ENCODE data around the gene SLC38A3.

The SLC38A3 gene

GRCh38 chr3:50204804-50205412 is at the start of gene SLC38A3:
Gene SLC38A3 (plus strand): TSS chr3:50205271. CDS start chr3:50214200, 8,929 bp downstream.
- H3K4me3 ChIP-seq (ENCODE audit: low read depth, low read length) = peak within 1 kb of the TSS; percentile 66
- H2AFZ ChIP-seq (ENCODE audit: low read length, unreplicated experiment) = no peak within 1 kb of the TSS
- no peaks in the 10 kb centered on the region for H3K79me2 ChIP-seq (ENCODE audit: control insufficient read depth, insufficient read depth, low read length, unreplicated experiment)
- peaks cover 34% of the 10 kb centered on the region for H3K27me3 ChIP-seq (ENCODE audit: insufficient read depth, low read length)
- H3K27ac ChIP-seq (ENCODE audit: low read depth, low read length) = no peak within 1 kb of the TSS
- no peaks in the 10 kb centered on the region for H3K36me3 ChIP-seq (ENCODE audit: insufficient read depth, low read length)
- H3K4me1 ChIP-seq (ENCODE audit: control insufficient read depth, insufficient read depth, low read length, unreplicated experiment) = peaks cover 3% of the 10 kb centered on the region

DNA sequence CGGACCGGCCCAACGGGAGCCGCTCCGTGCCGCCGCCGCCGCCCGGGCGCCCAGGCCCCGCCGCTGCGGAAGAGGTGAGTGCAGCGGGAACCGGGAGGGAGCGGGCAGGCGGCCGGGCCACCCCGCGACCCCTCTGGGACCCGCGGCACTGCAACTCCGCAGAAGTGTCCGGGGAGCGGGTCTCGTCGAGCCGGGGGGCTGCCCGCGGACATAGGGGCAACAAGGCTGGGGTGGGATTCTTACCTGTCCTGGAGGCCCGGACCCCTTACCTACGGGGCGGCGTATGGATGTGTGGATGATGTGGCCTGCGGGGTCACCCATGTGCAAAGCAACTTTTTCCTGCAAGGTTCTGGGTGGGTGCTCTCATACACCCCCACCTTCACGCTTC is 49.6 kb upstream of the SLC38A3 start:
- H3K4me1 ChIP-seq (ENCODE audit: control insufficient read depth, insufficient read depth, low read length, unreplicated experiment) = peaks cover 40% of the 10 kb centered on the region
- no peak overlapping the region for H2AFZ ChIP-seq (ENCODE audit: low read length, unreplicated experiment)
- H3K79me2 ChIP-seq (ENCODE audit: control insufficient read depth, insufficient read depth, low read length, unreplicated experiment) = peaks cover 19% of the 10 kb centered on the region
- peak overlapping the region; percentile 79 for H3K4me3 ChIP-seq (ENCODE audit: low read depth, low read length)
- no peaks in the 10 kb centered on the region for H3K27me3 ChIP-seq (ENCODE audit: insufficient read depth, low read length)
- H3K27ac ChIP-seq (ENCODE audit: low read depth, low read length) = no peak overlapping the region
- no peaks in the 10 kb centered on the region for H3K36me3 ChIP-seq (ENCODE audit: insufficient read depth, low read length)

GRCh38 chr3:50155891-50156290 is 49.2 kb upstream of the SLC38A3 start:
- no peaks in the 10 kb centered on the region for H3K27me3 ChIP-seq (ENCODE audit: insufficient read depth, low read length)
- no peak overlapping the region for H3K27ac ChIP-seq (ENCODE audit: low read depth, low read length)
- H2AFZ ChIP-seq (ENCODE audit: low read length, unreplicated experiment) = no peak overlapping the region
- peak overlapping the region; percentile 79 for H3K4me3 ChIP-seq (ENCODE audit: low read depth, low read length)
- H3K79me2 ChIP-seq (ENCODE audit: control insufficient read depth, insufficient read depth, low read length, unreplicated experiment) = peaks cover 19% of the 10 kb centered on the region
- no peaks in the 10 kb centered on the region for H3K36me3 ChIP-seq (ENCODE audit: insufficient read depth, low read length)
- H3K4me1 ChIP-seq (ENCODE audit: control insufficient read depth, insufficient read depth, low read length, unreplicated experiment) = peaks cover 44% of the 10 kb centered on the region

DNA sequence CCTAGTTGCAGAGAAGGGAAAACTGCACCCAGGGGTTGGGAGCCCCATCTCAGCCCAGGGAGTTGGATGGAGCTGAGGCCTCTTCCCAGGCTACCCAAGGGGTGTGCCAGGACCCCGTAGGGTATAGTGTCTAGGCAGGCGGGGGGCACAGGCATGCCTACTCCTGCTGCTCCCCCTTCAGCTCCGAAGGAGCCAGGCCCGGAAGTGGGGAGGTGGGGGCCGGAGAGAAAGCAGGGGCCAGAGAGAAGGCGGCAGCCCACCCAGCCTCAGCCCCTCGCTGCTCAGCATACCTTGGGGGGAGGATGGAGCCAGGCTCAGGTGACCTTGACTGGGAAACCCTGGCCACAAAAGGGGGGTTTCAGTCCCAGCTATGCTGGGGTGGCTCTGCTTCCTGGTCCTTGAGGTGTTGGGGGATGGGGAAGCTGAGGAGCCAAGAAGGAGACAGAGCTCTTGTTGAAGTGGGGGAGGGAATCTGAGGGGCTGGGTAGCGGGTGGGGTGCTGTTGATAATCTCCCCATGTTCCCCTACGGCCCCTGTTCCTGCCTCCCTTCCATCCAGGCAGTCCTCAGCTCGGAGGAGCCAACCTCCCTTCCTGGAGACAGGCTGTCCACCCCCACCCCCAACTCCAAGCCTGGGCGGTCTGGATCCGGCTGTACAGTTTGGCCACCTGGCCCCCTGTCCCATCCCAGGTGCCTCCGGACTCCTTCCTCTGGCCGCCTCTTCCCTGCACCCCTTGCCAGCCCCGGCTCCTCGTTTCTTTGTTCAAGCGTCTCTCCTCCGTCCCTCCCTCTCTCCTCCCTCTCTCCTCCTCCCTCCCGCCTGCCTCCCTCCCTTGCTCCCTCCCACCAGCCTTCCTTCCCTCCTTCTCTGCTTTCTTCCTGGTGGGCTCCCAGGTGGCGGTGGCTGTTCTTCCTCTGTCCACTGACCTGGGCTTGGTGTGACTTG is 48.2 kb upstream of the SLC38A3 start:
- H3K27ac ChIP-seq (ENCODE audit: low read depth, low read length) = no peak overlapping the region
- peaks cover 53% of the 10 kb centered on the region for H3K4me1 ChIP-seq (ENCODE audit: control insufficient read depth, insufficient read depth, low read length, unreplicated experiment)
- no peak overlapping the region for H2AFZ ChIP-seq (ENCODE audit: low read length, unreplicated experiment)
- no peaks in the 10 kb centered on the region for H3K27me3 ChIP-seq (ENCODE audit: insufficient read depth, low read length)
- H3K79me2 ChIP-seq (ENCODE audit: control insufficient read depth, insufficient read depth, low read length, unreplicated experiment) = peaks cover 19% of the 10 kb centered on the region
- peak overlapping the region; percentile 79 for H3K4me3 ChIP-seq (ENCODE audit: low read depth, low read length)
- no peaks in the 10 kb centered on the region for H3K36me3 ChIP-seq (ENCODE audit: insufficient read depth, low read length)

GRCh38 chr3:50157827-50158529 is 47.1 kb upstream of the SLC38A3 start:
- H3K36me3 ChIP-seq (ENCODE audit: insufficient read depth, low read length) = no peaks in the 10 kb centered on the region
- H3K4me1 ChIP-seq (ENCODE audit: control insufficient read depth, insufficient read depth, low read length, unreplicated experiment) = peaks cover 64% of the 10 kb centered on the region
- no peaks in the 10 kb centered on the region for H3K27me3 ChIP-seq (ENCODE audit: insufficient read depth, low read length)
- H3K79me2 ChIP-seq (ENCODE audit: control insufficient read depth, insufficient read depth, low read length, unreplicated experiment) = peaks cover 19% of the 10 kb centered on the region
- no peak overlapping the region for H3K4me3 ChIP-seq (ENCODE audit: low read depth, low read length)
- 0 out of 2 replicates have a peak overlapping the region, but pooled peaks have one; percentile 2 for H3K27ac ChIP-seq (ENCODE audit: low read depth, low read length)
- no peak overlapping the region for H2AFZ ChIP-seq (ENCODE audit: low read length, unreplicated experiment)

- Histone ChIP-seq H3K27me3 (ENCODE audit: insufficient read depth, low read length) (no peaks in the 10 kb centered on the region), H3K4me1 (ENCODE audit: control insufficient read depth, insufficient read depth, low read length, unreplicated experiment) (peaks cover 69% of the 10 kb centered on the region), H3K4me3 (ENCODE audit: low read depth, low read length) (no peak overlapping the region), H2AFZ (ENCODE audit: low read length, unreplicated experiment) (no peak overlapping the region), H3K36me3 (ENCODE audit: insufficient read depth, low read length) (no peaks in the 10 kb centered on the region), H3K27ac (ENCODE audit: low read depth, low read length) (peak overlapping the region; percentile 2; the same call in 1 of the 2 replicates), H3K79me2 (ENCODE audit: control insufficient read depth, insufficient read depth, low read length, unreplicated experiment) (peaks cover 19% of the 10 kb centered on the region)
These were observed 46.4 kb upstream of the SLC38A3 start for GRCh38 chr3:50158530-50159146.

GRCh38 chr3:50160561-50160983 is 44.5 kb upstream of the SLC38A3 start:
- peaks cover 87% of the 10 kb centered on the region for H3K4me1 ChIP-seq (ENCODE audit: control insufficient read depth, insufficient read depth, low read length, unreplicated experiment)
- H3K36me3 ChIP-seq (ENCODE audit: insufficient read depth, low read length) = no peaks in the 10 kb centered on the region
- no peak overlapping the region for H2AFZ ChIP-seq (ENCODE audit: low read length, unreplicated experiment)
- H3K27me3 ChIP-seq (ENCODE audit: insufficient read depth, low read length) = no peaks in the 10 kb centered on the region
- peak overlapping the region; percentile 13; the same call in 1 of the 2 replicates for H3K27ac ChIP-seq (ENCODE audit: low read depth, low read length)
- H3K4me3 ChIP-seq (ENCODE audit: low read depth, low read length) = no peak overlapping the region
- peaks cover 16% of the 10 kb centered on the region for H3K79me2 ChIP-seq (ENCODE audit: control insufficient read depth, insufficient read depth, low read length, unreplicated experiment)

- Histone ChIP-seq H3K36me3 (ENCODE audit: insufficient read depth, low read length) (no peaks in the 10 kb centered on the region), H3K27ac (ENCODE audit: low read depth, low read length) (no peak overlapping the region), H2AFZ (ENCODE audit: low read length, unreplicated experiment) (no peak overlapping the region), H3K79me2 (ENCODE audit: control insufficient read depth, insufficient read depth, low read length, unreplicated experiment) (peaks cover 8% of the 10 kb centered on the region), H3K4me1 (ENCODE audit: control insufficient read depth, insufficient read depth, low read length, unreplicated experiment) (peaks cover 87% of the 10 kb centered on the region), H3K27me3 (ENCODE audit: insufficient read depth, low read length) (no peaks in the 10 kb centered on the region), H3K4me3 (ENCODE audit: low read depth, low read length) (no peak overlapping the region)
These were observed 43.8 kb upstream of the SLC38A3 start for GRCh38 chr3:50161320-50161719.

DNA sequence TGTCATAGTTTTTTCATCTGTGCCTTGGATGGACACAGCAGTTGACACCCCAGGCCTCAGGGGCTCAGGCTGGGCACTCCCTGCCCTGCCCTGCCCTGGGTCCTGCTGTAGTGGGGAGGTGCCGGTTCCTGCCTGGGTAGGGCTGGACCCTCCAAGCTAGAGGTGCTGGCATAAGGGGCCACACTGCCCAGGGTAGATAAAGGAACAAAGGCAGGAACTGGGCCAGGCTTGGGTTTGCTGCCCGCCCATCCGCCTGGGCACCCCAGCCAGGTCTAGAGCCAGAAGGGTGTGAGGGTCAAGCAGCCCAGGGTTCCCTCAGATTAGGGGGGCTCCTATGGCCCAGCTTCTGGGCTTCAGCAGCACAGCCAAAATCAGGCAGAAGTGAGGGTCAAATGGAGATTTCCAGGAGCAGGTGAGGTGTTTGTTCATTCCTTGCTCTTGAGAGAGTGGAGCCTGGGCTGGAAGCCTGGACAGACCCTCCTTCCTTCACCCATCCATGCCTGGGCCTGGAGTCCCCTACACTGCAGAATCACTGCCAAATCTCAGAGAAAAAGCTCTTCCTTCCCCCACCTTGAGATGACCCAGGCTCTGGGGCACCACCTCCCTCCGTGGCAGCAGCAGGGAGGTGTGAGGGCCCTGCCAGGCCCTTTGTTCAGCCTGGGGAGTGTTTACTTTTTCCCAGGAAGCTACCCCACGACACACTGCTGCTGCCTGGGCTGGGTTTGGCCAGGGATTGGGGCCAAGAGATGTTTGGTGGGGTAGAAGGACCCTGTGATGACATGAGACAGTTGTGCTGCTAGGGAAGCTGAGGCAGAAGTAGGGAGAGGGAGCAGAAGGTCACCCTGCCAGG is 42.8 kb upstream of the SLC38A3 start:
- H3K27ac ChIP-seq (ENCODE audit: low read depth, low read length) = peak overlapping the region; percentile 79
- no peaks in the 10 kb centered on the region for H3K36me3 ChIP-seq (ENCODE audit: insufficient read depth, low read length)
- no peaks in the 10 kb centered on the region for H3K27me3 ChIP-seq (ENCODE audit: insufficient read depth, low read length)
- peaks cover 92% of the 10 kb centered on the region for H3K4me1 ChIP-seq (ENCODE audit: control insufficient read depth, insufficient read depth, low read length, unreplicated experiment)
- peaks cover 17% of the 10 kb centered on the region for H3K79me2 ChIP-seq (ENCODE audit: control insufficient read depth, insufficient read depth, low read length, unreplicated experiment)
- no peak overlapping the region for H2AFZ ChIP-seq (ENCODE audit: low read length, unreplicated experiment)
- no peak overlapping the region for H3K4me3 ChIP-seq (ENCODE audit: low read depth, low read length)
